Breast epithelium (tissue), 3 donors: ENCODE measurements around the gene C1QL1.

Source experiments
- CTCF ChIP-seq, 3 donors: fragments of 450-650 bp; IDR thresholded peaks; one replicate each; pipeline ENCODE4 v1.5.1; 2016 to 2017; ENCODE audit warnings: antibody characterized with exemption in 3 of 3, mild to moderate bottlenecking in 3 of 3, moderate library complexity in 3 of 3
- POLR2A ChIP-seq: fragments of 450-650 bp; IDR thresholded peaks from one replicate; pipeline ENCODE4 v1.6.1; 2016; ENCODE audit warnings: antibody characterized with exemption, mild to moderate bottlenecking, moderate library complexity
- POLR2AphosphoS5 ChIP-seq, 3 donors: sonication (generic); formaldehyde crosslinking; IDR thresholded peaks; one replicate each; pipeline ENCODE4 v1.6.1; 2017; ENCODE audit warnings: antibody characterized with exemption in 3 of 3

GRCh38 chr17:44977814-44978550 is 9.9 kb upstream of the C1QL1 start:
- no peak for TF ChIP-seq POLR2A
- no peak for TF ChIP-seq CTCF (IDR thresholded peaks at IDR 0.05)
- TF ChIP-seq POLR2AphosphoS5 (IDR thresholded peaks at IDR 0.05): no peak
